Endometrial microvascular endothelial cells (primary cell): ENCODE data around the gene ICOS. TPM values are rescaled to one million over a fixed set of nuclear protein-coding genes. Genes with fewer than 3 reads are reported as not detected.

ENCODE experiments used
- in situ Hi-C: cut with HindIII; loops from 2 replicates; pipeline ENCODE4 v1.10.0; 2017; ENCODE audit warnings: low sequenced_read_pairs, low pct_unique_long_range_greater_than_20kb; ENCODE audit errors: inconsistent ontology term
- total RNA-seq: library from RNA; depleted of rRNA; stranded (reverse); fragments of >200 nt; gene quantifications from one replicate; pipeline ENCODE4 v1.2.3, GENCODE V29; 2015; ENCODE audit errors: inconsistent ontology term

ICOS gene
- total RNA-seq, 1 donor from 2014 or later, result not detected

- in situ Hi-C loops, result no loop called here
Measured at GRCh38 chr2:203997980-203998809, 61.6 kb downstream of the ICOS start.

GRCh38 chr2:203999835-204000234, 63.3 kb downstream of the ICOS start:
- in situ Hi-C loops, result no loop called here

GRCh38 chr2:204000446-204000845, 63.9 kb downstream of the ICOS start:
- in situ Hi-C loops, result no loop called here

GRCh38 chr2:204003276-204003990, 66.9 kb downstream of the ICOS start:
- in situ Hi-C loops, result no loop called here

GRCh38 chr2:204004912-204005311, 68.3 kb downstream of the ICOS start:
- in situ Hi-C loops, result no loop called here

- in situ Hi-C loops, result no loop called here
Measured at GRCh38 chr2:204005940-204006721, 69.6 kb downstream of the ICOS start.

GRCh38 chr2:204008352-204008751, 71.8 kb downstream of the ICOS start:
- in situ Hi-C loops, result no loop called here

- in situ Hi-C loops, result no loop called here
Measured at GRCh38 chr2:204010628-204011560, 74.3 kb downstream of the ICOS start.

Other genes with a start within 250 kb of the ICOS start
- under 0.01 TPM for gene CD28, start 230.1 kb upstream of the ICOS start, total RNA-seq
- not detected for gene CTLA4, start 69.0 kb upstream of the ICOS start, total RNA-seq